Cardiac muscle cell (in vitro differentiated cells and primary cell): ENCODE data around the gene ZFAND2A. TPM values are rescaled to one million over a fixed set of nuclear protein-coding genes. Genes with fewer than 3 reads are reported as not detected.
"Not testable (repeated sequence)": the region's sequence is repeated elsewhere in the genome, so short reads cannot be mapped to it uniquely, and the experiment has no call there.

Experiments
- DNase-seq, 2 donors: peaks; one replicate each; pipeline versions ENCODE4 v3.0.0 to v3.0.0-alpha.2; 2010 to 2017; ENCODE audit warnings: low read depth in 1 of 2, low spot score in 1 of 2
- H3K27ac ChIP-seq: fragments of 200-600 bp; sonication (generic); 2 replicates; pipeline ENCODE4 v1.5.1; 2016
- H3K27me3 ChIP-seq: fragments of 200-600 bp; sonication (generic); 2 replicates; pipeline ENCODE4 v1.6.0; 2016; ENCODE audit warnings: control low read depth
- H3K36me3 ChIP-seq: fragments of 200-600 bp; sonication (generic); 2 replicates; pipeline ENCODE4 v1.5.1; 2016; ENCODE audit warnings: control low read depth
- H3K4me1 ChIP-seq: fragments of 200-600 bp; sonication (generic); 2 replicates; pipeline ENCODE4 v1.8.1; 2017; ENCODE audit warnings: low read depth, mild to moderate bottlenecking, mixed run types
- H3K4me3 ChIP-seq: fragments of 200-600 bp; sonication (generic); 2 replicates; pipeline ENCODE4 v1.5.1; 2016; ENCODE audit warnings: mild to moderate bottlenecking
- H3K9me3 ChIP-seq: fragments of 200-600 bp; sonication (generic); 2 replicates; pipeline ENCODE4 v1.5.1; 2017; ENCODE audit warnings: low read depth, mild to moderate bottlenecking, control low read depth
- polyA plus RNA-seq: library from polyadenylated mRNA; unstranded; fragments of >200 nt; fragmentation: Nextera tagmentation; extraction: Ambion mirVana; gene quantifications from 2 replicates; pipeline ENCODE4 v1.2.1, GENCODE V29; 2016
- total RNA-seq: library from RNA; depleted of rRNA; stranded (reverse); fragments of >200 nt; gene quantifications from 2 replicates; pipeline ENCODE4 v1.2.3, GENCODE V29; 2016
- TF ChIP-seq, protein P1 (sequence below): IDR thresholded peaks from 2 replicates; pipeline ENCODE4 v1.5.1; 2012; ENCODE audit warnings: low read depth, mild to moderate bottlenecking, low read length

ZFAND2A gene
- total and polyA plus RNA-seq, 2 experiments from 2014 or later: 6.0 to 24.6 TPM

DNA sequence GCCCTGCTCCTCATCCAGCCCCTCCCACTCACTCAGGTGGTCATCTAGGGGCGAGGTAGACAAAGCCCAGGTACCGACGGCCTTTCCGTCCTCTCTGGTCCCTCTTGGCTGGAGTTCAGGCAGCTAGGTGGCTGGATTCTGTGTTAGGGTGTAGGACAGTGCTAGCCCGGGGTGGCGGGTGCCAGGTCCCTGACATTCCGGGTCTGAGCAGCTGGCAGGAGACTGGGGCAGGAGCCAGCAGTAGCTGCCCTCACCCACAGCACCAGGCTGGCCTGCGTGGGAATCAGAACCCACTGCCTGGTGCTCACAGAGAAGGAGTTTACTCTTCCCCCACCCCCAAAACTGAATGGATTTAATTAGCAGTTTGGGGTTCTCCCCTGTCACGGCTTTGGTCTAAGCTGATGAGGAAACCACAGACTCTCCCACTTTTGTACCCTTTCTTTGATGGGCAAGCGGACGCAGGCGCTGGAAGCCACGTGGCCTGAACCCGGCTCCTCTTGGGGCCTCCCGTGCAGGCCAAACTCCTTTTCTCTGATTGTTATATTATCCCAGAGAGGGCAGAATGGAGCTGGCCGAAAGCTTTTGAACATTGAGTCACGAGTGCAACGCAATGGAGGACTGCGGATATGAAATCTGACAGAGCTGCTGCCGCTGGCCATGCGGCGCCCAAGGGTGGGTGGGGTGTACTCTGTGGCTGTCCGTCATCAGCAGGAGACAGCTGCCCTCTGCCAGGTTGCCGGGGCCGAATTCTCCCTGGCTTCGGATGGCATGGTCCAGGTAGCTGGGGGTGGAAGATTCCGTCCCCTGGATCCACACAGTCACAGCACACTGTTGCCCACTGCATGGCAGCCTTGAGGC is 12.9 kb upstream of the ZFAND2A start:
- no peak for DNase-seq
- TF ChIP-seq, protein P1, sequence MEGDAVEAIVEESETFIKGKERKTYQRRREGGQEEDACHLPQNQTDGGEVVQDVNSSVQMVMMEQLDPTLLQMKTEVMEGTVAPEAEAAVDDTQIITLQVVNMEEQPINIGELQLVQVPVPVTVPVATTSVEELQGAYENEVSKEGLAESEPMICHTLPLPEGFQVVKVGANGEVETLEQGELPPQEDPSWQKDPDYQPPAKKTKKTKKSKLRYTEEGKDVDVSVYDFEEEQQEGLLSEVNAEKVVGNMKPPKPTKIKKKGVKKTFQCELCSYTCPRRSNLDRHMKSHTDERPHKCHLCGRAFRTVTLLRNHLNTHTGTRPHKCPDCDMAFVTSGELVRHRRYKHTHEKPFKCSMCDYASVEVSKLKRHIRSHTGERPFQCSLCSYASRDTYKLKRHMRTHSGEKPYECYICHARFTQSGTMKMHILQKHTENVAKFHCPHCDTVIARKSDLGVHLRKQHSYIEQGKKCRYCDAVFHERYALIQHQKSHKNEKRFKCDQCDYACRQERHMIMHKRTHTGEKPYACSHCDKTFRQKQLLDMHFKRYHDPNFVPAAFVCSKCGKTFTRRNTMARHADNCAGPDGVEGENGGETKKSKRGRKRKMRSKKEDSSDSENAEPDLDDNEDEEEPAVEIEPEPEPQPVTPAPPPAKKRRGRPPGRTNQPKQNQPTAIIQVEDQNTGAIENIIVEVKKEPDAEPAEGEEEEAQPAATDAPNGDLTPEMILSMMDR: no peak
- Histone ChIP-seq H3K27ac (no peak overlapping the region), H3K27me3 (no peaks in the 10 kb centered on the region), H3K4me3 (no peak overlapping the region), H3K9me3 (no peaks in the 10 kb centered on the region), H3K36me3 (no peaks in the 10 kb centered on the region), H3K4me1 (no peaks in the 10 kb centered on the region)

DNA sequence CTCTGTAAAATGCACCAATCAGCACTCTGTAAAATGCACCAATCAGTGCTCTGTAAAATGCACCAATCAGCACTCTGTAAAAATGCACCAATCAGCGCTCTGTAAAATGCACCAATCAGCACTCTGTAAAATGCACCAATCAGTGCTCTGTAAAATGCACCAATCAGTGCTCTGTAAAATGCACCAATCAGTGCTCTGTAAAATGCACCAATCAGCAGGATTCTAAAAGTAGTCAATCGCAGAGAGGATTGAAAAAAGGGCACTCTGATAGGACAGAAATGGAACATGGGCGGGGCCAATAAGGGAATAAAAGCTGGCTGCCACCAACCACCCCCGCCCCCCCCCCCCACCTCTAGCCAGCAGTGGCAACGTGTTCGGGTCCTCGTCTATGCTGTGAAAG is 11.5 kb upstream of the ZFAND2A start:
- not testable (repeated sequence) for H3K9me3 ChIP-seq, DNase-seq, H3K4me1 ChIP-seq, H3K4me3 ChIP-seq, H3K27me3 ChIP-seq, H3K36me3 ChIP-seq, H3K27ac ChIP-seq

DNA sequence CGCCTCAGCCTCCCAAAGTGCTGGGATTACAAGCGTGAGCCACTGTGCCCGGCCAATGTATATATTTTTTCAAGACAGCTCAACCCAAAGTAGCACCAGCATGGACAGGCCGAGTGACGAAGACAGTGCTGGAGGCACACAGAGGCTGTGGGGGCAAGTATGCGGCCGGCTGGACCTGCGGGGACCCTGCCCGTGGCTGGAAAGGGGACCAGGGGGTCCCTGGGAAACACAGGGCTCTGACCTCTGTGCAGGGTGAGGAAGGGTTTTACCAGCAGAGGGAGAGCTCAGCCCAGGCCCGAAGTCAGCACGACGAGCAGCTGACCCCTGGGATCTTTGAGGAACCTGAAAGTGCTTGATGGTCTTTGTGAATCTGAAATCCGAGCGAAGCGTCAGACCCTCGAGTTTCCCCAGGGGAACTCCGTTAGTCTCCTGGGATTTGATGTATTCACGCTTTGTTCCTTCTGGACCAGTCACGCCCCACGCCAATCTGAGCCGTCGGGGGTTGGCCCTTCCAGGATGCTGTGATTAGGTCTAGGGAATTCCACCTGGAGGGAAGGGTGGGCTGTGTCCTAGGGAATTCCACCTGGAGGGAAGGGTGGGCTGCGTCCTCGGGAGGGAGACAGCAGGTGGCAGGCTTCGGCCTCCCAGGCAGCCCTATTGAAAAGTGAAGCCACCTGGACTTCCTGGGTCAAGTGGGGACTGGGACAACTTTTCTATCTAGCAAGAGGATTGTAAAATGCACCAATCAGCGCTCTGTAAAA is 10.9 kb upstream of the ZFAND2A start:
- Histone ChIP-seq H3K9me3 (no peaks in the 10 kb centered on the region), H3K27me3 (no peaks in the 10 kb centered on the region), H3K4me1 (no peaks in the 10 kb centered on the region), H3K27ac (no peak overlapping the region), H3K4me3 (no peak overlapping the region), H3K36me3 (no peaks in the 10 kb centered on the region)
- TF ChIP-seq, protein P1: no peak
- DNase-seq: no peak

DNA sequence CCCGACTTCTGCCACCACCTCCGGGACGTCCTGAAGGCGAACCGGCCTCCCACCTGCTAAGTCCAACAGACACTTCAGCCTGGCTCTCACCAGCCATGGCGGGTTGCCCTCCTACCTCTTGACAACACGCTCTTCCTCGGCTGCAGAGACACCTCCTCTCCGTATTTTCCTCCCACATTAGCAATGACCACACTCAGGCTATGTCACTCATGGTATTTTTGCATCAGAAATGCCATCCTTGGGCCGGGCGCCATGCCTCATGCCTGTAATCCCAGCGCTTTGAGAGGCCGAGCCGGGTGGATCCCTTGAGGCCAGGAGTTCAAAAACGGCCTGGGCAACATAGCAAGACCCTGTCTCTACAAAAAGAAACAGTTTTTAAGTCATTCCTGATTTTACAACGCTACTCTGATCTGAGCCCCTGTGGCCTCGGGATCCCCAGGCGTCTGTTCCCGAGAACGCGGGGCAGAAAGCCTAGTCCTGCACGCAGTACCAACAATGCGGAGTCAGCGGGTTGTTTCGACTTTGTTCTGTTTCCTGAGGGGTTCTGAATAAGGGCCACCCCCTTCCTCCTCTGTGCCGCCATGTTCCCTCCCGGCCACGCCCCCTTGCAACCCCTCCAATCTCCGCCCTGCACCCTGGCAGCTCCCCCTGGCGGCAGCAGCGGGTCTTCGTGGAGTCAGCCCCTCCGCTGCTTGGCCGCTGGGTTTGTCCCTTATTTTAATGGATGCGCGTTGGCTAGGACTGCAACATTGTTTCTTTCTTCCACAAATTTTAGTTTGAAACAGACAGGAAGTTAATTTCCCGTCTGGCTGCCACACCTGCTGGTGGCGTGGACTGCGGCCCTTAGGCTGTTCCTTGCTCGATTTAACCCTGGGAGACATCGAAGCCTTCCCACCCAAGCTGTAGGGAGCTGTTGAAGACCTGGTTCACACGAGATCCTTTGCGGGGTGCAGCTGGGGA is 9.7 kb upstream of the ZFAND2A start:
- Histone ChIP-seq H3K4me3 (no peak overlapping the region), H3K27me3 (no peaks in the 10 kb centered on the region), H3K36me3 (no peaks in the 10 kb centered on the region), H3K4me1 (no peaks in the 10 kb centered on the region), H3K9me3 (no peaks in the 10 kb centered on the region), H3K27ac (no peak overlapping the region)
- TF ChIP-seq, protein P1: peak; percentile 48
- peak; percentile 33 to 47 for DNase-seq

DNA sequence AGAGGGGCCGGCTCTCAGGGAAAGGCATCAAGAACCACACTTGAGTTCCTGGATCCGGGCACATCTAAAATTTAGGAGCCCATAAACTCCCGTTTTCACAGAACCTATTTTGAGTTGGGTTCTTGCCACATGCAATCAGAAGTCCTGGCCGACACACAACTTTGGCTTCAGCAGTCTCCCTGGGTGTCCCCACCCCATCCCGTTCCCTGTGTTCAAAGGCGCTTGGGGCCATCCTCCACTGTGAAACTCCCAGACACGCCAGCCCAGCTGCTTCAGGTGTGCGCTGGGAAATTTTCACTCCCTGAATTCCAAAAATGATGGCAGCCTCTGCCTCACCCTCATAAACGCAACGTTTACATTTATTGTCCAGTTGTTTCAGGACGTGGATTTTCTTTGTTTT is 8.4 kb upstream of the ZFAND2A start:
- Histone ChIP-seq H3K4me3 (no peak overlapping the region), H3K9me3 (no peaks in the 10 kb centered on the region), H3K4me1 (no peaks in the 10 kb centered on the region), H3K27ac (no peak overlapping the region), H3K27me3 (no peaks in the 10 kb centered on the region), H3K36me3 (no peaks in the 10 kb centered on the region)
- TF ChIP-seq, protein P1: no peak
- DNase-seq: no peak
